HPDE6-E6E7 (cell line): Measurements from ENCODE around the gene EFR3B.
"Not testable (repeated sequence)": the region's sequence is repeated elsewhere in the genome, so short reads cannot be mapped to it uniquely, and the experiment has no call there.

Source experiments
- DNase-seq: peaks from one replicate; pipeline ENCODE4 v3.0.0; 2011; ENCODE audit warnings: missing footprints; ENCODE audit errors: extremely low spot score

Gene EFR3B

GRCh38 chr2:25072606-25073005, 30.7 kb downstream of the EFR3B start:
- no peak for DNase-seq

- no peak for DNase-seq
These were observed 31.1 kb downstream of the EFR3B start for GRCh38 chr2:25073025-25073424.

GRCh38 chr2:25073914-25074313, 32.0 kb downstream of the EFR3B start:
- DNase-seq, result no peak

GRCh38 chr2:25074826-25075225, 33.0 kb downstream of the EFR3B start:
- DNase-seq, result no peak

GRCh38 chr2:25076749-25077148, 34.9 kb downstream of the EFR3B start:
- no peak for DNase-seq

GRCh38 chr2:25077789-25078169, 35.9 kb downstream of the EFR3B start:
- DNase-seq, result no peak

GRCh38 chr2:25078170-25079049, 36.5 kb downstream of the EFR3B start:
- DNase-seq, result peak; percentile 57

- no peak for DNase-seq
These were observed 37.3 kb downstream of the EFR3B start for GRCh38 chr2:25079050-25079635.

GRCh38 chr2:25081237-25081790, 39.4 kb downstream of the EFR3B start:
- DNase-seq, result no peak

GRCh38 chr2:25082002-25082622, 40.2 kb downstream of the EFR3B start:
- no peak for DNase-seq

GRCh38 chr2:25085761-25086560, 44.1 kb downstream of the EFR3B start:
- DNase-seq, result no peak

GRCh38 chr2:25088817-25089516, 47.1 kb downstream of the EFR3B start:
- no peak for DNase-seq

GRCh38 chr2:25089605-25090315, 47.9 kb downstream of the EFR3B start:
- DNase-seq, result no peak

GRCh38 chr2:25090801-25091200, 48.9 kb downstream of the EFR3B start:
- DNase-seq, result no peak

- DNase-seq, result no peak
These were observed 49.4 kb downstream of the EFR3B start for GRCh38 chr2:25091265-25091664.

- no peak for DNase-seq
These were observed 56.2 kb downstream of the EFR3B start for GRCh38 chr2:25098056-25098455.

- DNase-seq, result no peak
These were observed 57.0 kb downstream of the EFR3B start for GRCh38 chr2:25098670-25099486.

GRCh38 chr2:25102352-25102751, 60.5 kb downstream of the EFR3B start:
- not testable (repeated sequence) for DNase-seq

- DNase-seq, result peak; percentile 39
These were observed 61.5 kb downstream of the EFR3B start for GRCh38 chr2:25103287-25103871.
